Glomerular visceral epithelial cell (primary cell): ENCODE measurements around the gene KCNIP1.

Experiments used
- DNase-seq: peaks from one replicate; pipeline ENCODE4 v3.0.0-alpha.2; 2016; ENCODE audit errors: extremely low spot score

The KCNIP1 gene

GRCh38 chr5:170563824-170564567 is 60.2 kb downstream of the KCNIP1 start:
- DNase-seq, result no peak

DNA sequence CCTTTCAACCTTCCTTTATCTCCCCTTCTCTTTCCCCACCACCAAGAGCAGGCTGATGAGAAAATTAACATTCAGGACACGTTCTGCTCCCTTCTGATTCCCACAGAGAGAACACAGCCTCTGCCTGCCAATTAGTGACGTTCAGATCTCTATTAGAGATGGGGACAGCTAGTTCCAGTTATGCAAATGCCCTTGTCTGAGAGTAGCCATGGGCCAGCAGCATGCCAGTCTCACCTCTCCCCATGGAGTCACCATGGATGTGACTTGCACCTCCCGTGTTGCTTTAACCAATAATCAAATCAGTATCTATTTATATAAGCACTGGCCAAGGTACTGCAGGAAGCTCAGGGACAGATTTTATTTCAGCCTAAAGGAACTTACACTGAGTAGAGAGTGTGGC is 61.3 kb downstream of the KCNIP1 start:
- DNase-seq, result no peak

GRCh38 chr5:170569101-170569500 is 65.3 kb downstream of the KCNIP1 start:
- DNase-seq, result no peak

GRCh38 chr5:170570476-170570875 is 66.7 kb downstream of the KCNIP1 start:
- DNase-seq, result peak; percentile 25

DNA sequence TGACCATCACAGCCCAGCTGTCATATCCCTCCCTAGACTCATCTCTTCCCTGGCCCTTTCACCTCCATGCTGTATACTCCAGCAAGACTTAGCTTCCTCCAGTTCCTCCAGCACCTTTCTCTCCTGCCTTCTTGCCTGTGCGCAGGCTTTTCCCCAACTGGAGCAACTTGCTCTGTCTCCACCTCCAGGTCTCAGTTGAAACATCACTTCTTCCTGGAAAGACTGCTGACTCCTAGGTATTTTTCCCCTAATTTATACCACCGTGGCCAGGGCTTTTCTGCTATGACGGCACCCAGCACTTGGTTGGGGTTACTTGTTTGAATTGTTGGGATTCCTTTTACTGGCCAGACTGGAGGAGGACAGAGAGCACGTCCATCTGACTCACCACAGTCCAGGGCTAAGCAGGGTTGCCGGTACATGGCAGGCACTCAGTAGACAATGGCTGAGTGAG is 67.5 kb downstream of the KCNIP1 start:
- DNase-seq, result peak; percentile 99

DNA sequence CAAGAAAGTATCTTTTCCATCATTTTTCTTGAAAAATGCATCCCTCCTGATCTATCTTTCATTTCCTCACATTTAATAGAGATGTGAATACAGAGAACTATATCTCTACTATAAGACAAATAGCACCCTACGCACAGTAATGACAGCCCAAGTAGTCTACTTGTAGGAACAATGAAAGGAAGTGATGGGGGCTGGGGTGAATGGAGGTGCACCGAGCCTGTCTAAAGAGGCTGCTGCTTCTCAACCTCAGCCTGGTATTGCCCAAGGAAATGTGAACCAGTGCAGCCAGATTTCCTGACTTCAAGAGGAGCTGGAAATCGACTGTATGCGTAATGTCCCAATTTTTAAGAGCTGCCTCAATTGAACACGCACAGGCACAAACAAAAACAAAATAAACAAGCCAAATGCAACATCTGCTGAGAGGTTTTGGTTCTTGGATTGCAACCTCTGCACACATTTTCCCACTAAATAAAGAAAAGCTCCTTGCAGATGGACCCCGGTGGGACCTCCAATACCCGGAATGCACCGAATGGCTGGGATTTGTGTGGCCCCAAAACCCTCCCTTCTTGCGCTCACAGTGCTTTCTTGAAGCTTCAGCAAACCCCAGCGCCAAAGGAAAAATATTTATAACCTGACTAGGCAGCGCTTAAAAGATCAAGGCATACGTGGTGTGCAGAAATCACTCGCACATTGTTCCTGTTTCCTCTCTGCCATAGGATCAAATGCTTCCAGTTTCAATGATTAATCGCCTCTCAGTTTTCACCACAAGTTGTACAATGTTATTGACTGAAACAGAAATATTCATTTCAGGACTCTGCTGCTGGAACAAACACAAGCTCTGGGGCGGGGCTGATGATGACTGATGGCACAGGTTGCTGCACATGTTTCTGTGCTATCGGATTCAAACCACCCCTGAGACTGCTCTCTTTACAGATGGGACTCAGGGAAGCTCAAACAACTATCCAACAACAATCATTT is 68.3 kb downstream of the KCNIP1 start:
- DNase-seq, result peak; percentile 63

DNA sequence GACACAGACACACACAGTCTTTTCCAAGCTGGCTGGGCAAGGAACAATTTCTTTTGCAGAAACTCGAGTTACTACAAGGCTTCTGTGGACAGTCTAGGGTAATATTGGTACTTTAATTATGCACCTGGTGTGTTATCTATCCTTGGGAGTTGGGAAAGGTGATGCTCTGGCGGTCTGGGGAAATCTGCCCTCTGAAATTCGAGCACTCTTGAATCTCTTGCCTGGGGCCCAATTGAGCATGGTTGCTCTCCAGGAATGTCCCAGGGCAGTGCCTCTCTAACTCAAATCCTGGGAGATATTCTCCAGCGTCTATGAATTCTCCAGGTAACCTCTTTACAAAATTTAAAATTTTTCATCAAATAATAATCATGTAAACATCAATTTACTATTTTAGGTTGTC is 69.3 kb downstream of the KCNIP1 start:
- DNase-seq, result peak; percentile 21

DNA sequence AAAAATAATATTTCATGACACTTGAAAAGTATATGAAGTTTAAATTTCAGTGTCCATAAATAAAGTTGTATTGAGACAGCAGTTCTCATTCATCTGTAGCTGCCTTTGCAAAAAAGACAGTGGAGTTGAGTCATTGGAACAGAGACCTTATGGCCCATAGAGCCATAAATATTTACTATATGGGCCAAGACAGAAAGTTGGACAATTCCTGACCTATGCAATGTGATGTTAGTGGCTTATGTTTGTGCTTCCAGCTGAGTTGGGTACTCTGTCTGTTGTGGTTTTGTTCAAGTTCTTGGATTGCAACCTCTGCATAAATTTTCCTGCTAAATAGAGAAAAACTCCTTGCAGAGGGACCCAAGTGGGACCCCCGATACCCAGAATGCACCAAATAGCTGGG is 69.8 kb downstream of the KCNIP1 start:
- DNase-seq, result no peak

DNA sequence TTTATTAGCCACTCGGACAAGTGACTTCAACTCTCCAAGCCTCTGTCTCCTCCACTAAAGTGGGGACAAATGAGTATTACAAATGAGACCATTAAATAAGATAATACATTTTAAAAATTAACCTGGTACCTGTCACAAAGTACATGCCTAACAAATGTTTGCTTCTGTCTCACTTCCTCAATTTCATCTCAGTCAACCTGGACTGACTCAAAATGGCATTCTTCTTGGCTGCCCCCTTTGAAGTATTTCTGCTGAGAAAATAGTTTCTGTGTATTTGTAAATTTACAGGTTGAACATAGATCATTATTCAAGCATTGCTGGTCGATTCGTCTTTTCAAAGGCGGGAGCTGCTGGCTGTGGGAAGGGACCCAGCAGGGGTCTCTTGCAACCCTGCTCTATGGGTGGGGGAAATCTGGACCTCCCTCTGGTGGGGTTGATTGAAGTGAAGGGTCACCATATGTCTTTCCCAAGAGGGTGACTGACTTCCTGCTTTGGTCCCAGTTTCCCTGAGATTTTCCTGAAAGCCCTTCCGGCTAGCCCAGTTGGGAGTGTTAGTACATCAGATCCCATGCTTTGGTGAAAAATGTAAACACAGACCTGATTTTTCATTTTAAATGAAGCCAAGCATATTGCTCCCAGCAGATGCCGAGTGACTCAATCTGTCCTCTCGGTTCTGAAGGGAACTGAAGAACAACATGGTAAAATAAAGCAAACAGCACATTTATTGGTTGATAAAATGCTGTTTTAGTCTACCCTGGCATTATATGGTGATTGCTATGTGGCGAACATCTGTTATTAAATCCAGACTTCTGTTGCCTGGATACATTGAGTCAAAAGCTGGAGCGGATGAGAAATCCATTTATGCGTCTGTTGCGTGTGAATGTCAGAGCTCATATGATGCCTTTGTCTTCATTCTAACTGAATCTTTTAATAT is 73.0 kb downstream of the KCNIP1 start:
- no peak for DNase-seq

DNA sequence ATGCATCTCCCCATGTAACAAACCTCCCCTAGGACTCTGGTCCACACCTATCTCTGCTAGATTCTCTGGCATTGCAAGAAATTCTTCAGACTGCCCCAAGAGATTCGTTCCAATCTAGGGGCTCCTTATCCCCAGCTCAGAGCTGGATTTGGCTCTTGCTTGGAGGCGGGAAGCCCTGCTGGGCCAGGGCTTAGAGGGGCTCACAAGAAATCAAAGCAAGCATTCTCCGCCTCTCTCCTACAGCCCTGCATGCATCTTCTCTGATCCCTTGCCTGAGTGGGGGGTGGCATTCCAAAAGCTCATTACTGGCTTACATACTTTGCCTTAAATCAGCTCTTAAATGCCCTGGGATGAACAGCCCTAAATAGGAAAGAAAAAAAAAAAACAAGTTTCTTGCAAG is 75.8 kb downstream of the KCNIP1 start:
- DNase-seq, result no peak

DNA sequence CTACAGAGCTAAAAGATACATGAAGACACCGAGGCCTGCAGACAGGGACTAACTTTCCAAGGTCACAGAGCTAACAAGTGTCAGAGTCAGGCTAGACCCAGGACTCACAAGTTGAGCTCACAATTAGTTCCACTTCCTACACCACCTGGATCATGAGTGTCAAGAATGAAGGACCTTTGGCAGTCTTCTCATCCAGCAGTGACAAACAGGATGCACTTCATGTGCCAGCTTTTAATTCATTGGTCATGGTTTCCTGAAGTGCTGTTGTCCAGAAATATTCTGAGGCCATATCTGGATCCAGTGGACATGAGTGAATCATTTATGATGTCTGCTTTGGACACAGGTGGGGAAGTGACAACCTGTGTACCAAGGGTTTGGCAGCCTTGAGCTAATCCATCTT is 77.4 kb downstream of the KCNIP1 start:
- DNase-seq, result no peak

DNA sequence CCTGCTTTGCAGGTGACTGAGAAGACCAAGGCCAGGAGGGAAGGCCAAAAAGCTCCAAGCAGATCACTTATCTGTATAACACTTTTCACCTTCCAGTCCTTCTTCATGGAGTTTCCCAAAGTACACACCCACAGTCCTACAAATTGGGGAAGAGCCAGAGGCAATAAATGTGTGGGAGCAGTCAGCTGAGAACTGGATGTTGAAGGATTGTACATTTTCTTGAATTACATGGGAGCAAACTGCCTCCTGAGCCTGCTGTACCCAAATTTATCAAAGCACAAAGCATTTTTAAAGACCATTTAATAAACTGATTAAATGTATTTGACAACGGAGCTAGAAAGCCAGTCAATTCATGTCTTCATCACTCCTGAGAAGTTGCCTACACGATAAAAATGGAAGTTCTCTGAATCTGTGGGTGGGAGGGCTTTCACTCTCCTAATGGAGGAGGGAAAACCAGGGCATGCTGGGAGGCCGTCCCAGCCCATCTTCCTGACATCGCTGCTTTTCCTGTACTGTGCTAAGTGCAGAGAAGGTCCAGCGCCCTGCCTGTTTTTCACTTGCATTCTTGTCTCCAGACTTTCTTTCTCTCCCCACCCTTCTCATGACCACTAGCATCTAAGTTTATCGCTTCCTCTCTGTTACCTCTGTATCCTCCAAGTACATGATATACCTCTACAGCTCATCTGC is 79.0 kb downstream of the KCNIP1 start:
- no peak for DNase-seq

DNA sequence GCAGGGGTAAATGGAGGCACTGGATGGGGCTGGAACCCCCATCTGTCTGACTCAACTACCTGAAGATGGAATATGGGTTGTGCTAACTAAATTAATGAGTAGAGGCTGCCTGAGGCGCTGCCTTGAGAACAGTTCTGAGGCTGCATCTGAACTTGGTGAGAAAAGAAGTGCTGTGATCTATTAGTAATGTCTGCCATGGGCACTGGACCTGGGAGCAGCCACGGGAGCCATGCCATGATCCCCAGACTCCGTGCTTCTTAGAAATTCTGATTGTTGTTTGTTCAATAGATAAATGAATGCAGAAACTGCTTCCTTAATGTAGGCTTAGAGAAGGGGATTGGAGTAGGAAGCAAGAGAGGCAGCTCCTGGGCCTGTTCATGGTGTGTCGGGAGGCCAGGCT is 80.2 kb downstream of the KCNIP1 start:
- no peak for DNase-seq

DNA sequence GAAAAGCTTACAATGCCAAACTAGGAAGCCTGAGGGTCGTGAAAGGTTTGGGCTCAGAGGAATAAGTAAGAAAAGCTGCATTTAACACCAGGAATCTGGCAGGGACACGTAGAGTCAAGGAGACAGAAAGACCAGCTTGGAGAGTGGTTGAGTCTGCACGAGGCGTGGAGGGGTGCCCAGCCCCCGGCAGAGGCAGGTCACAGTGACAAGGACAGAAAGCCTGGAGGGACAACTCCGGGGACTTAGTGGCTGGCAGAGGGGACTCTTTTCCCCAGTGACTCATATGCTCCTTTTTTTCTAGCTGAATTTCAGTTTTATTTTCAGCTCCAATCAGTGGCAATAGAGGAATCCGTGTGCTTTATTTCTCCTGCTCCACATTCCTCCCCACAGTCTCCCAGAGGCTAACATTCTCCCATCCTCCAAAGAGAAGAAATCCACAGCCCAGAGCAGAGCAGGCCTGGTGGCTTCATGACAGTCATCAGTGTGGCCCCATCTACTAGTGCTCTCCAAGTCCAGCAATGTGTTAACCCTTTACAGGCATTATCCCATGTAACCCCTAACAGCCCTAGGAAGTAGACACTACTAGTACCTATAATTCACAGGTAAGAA is 80.7 kb downstream of the KCNIP1 start:
- no peak for DNase-seq

DNA sequence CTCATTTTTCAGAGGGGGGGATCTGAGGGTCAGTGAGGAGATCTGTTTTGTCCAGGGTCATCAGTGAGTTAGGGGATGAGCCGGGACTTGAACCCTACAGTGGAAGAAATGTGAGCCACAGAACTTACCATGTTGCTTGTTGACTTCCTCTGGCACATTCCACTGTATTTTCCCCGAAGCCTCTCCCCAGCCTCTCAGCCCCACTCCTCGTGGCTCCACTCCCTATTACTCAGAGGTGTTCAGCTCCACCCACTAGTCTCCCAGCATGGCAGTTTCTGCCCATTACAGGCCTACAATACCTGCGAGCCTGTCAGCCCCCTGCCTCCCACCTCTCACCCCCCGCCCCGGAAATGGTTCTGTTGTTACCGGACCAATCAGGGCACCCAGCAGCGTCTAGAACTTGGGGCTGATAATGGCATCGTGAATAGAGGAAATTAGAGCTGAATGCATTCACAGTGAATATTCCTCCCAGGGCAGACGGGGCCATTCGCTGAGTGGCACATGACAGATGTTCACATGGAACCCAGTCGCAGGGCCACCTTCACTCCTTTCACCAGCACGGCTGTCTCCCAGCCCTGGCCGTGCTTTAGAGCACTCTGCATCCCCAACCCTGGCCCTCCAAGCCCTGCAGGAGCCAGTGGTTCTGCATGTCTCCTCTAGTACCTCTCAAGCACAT is 81.6 kb downstream of the KCNIP1 start:
- peak; percentile 25 for DNase-seq

- DNase-seq, result no peak
These were observed 84.0 kb downstream of the KCNIP1 start for GRCh38 chr5:170587808-170588207.

- DNase-seq, result no peak
These were observed 85.8 kb downstream of the KCNIP1 start for GRCh38 chr5:170589643-170590042.

- DNase-seq, result peak; percentile 15
These were observed 86.7 kb downstream of the KCNIP1 start for GRCh38 chr5:170590566-170590965.

DNA sequence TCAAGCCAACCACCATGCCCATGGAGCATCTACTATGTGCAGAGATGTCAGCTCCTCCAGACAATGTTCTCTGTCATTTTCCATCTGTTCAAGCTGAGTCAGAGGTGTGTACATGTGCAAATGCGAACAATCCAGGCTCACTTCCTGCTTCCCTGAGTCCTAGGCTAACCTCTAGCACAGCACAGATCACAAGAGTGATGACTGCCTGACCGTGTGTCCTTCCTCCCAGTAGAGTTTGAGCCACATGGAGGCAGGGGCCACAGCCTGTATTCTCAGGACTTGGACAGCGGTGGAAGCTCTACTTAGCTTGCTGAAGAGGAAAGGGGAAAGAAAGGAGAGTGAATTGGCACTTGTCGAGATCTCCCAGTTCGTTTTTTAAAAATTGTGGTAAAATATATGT is 87.2 kb downstream of the KCNIP1 start:
- peak; percentile 57 for DNase-seq

DNA sequence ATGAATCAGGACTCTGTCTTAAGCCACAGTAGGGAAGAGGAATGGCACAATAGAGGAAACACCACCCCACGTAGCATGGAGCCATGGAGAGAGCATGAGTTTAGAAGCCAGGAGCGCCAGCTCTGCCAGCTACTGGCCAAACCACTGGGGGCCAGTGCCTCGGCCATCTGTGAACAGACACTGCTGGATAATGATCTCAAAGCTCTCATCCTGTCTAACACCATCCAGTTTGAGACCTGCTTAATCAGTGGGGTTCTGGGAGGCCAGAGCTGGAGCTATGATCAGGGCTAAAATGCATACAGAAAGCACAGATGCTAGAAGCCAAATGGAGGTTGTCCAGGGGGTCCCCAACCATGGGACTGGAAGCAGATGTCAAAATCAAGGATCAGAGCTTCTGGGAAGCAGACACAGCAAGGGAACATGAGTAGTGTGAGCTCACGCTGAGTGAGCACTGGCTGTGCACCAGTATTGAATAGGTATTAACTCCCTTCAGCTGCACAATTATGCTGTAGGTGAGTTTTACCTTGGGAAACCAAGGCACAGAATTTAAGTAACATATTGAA is 92.7 kb downstream of the KCNIP1 start:
- DNase-seq, result peak; percentile 4
